Caco-2 (cell line): ENCODE results near the gene RNLS. TPM values are rescaled to one million over a fixed set of nuclear protein-coding genes. Genes with fewer than 3 reads are reported as not detected.

Experiments used
- BruUV-seq: library from RNA; stranded (reverse); fragments of 400-500 nt; replicated peaks from 2 replicates; lab custom pipeline; 2021; lab: Mats Ljungman, UMichigan
- CTCF ChIA-PET: fragments of 300-600 bp; sonication (Branson Sonifier 250); formaldehyde crosslinking; loops from one replicate; lab custom pipeline; 2022; ENCODE audit warnings: antibody characterized with exemption; lab: Charles Lee
- POLR2A ChIA-PET: fragments of 300-600 bp; sonication (Branson Sonifier 250); formaldehyde crosslinking; loops from one replicate; lab custom pipeline; 2022; ENCODE audit warnings: antibody characterized with exemption; lab: Charles Lee
- DNase-seq, 2 experiments: peaks; one replicate each; pipeline versions ENCODE4 v3.0.0 to v3.0.0-alpha.2; 2020 to 2022
- H3K27me3 ChIP-seq: replicated peaks from 2 replicates; pipeline ENCODE4 v1.6.0; 2011; ENCODE audit warnings: low read length; ENCODE audit not compliant: control insufficient read depth, insufficient read depth
- H3K36me3 ChIP-seq: 2 replicates; pipeline ENCODE4 v1.5.1; 2011; ENCODE audit warnings: low read length; ENCODE audit not compliant: control insufficient read depth, insufficient read depth
- H3K4me1 ChIP-seq: fragments of 250-450 bp; sonication (Bioruptor Pico); 2 replicates; pipeline ENCODE4 v1.5.1; 2020; ENCODE audit warnings: mild to moderate bottlenecking
- H3K4me3 ChIP-seq: 2 replicates; pipeline ENCODE4 v1.5.1; 2011; ENCODE audit warnings: low read depth, mild to moderate bottlenecking, control low read depth, low read length
- H3K9me3 ChIP-seq: fragments of 250-450 bp; sonication (Bioruptor Pico); 2 replicates; pipeline ENCODE4 v1.5.1; 2020; ENCODE audit warnings: mild to moderate bottlenecking, moderate library complexity
- H3K27ac Mint-ChIP-seq: one replicate; pipeline ENCODE4 v1.8.0; 2022; ENCODE audit warnings: mixed read lengths; ENCODE audit not compliant: unreplicated experiment
- H3K27me3 Mint-ChIP-seq: one replicate; pipeline ENCODE4 v1.8.0; 2022; ENCODE audit warnings: mixed read lengths; ENCODE audit not compliant: insufficient read depth, unreplicated experiment
- H3K36me3 Mint-ChIP-seq: one replicate; pipeline ENCODE4 v1.8.0; 2022; ENCODE audit warnings: mild to moderate bottlenecking, mixed read lengths; ENCODE audit not compliant: insufficient read depth, unreplicated experiment
- H3K4me1 Mint-ChIP-seq: one replicate; pipeline ENCODE4 v1.8.0; 2022; ENCODE audit warnings: low read depth, mixed read lengths; ENCODE audit not compliant: unreplicated experiment
- H3K4me3 Mint-ChIP-seq: one replicate; pipeline ENCODE4 v1.8.0; 2022; ENCODE audit warnings: mild to moderate bottlenecking, moderate library complexity, mixed read lengths; ENCODE audit not compliant: unreplicated experiment
- H3K9me3 Mint-ChIP-seq: one replicate; pipeline ENCODE4 v1.8.0; 2022; ENCODE audit warnings: mixed read lengths; ENCODE audit not compliant: unreplicated experiment
- CTCF ChIP-seq, 2 experiments: fragments of 200-600 bp in 1 of 2; IDR thresholded peaks; 1 replicate in 1 of 2; 2 replicates in 1 of 2; pipeline versions ENCODE4 v1.5.1 to v1.8.0; 2011 to 2022; ENCODE audit warnings: antibody characterized with exemption in 1 of 2, control low read depth in 1 of 2, inconsistent platforms in 1 of 2, low read depth in 1 of 2, low read length in 1 of 2, mild to moderate bottlenecking in 1 of 2, moderate library complexity in 1 of 2; ENCODE audit not compliant: insufficient read depth in 1 of 2, severe bottlenecking in 1 of 2, unreplicated experiment in 1 of 2
- intact Hi-C: fragments of 100-400 bp; cut with micrococcal nuclease; formaldehyde crosslinking; loops from one replicate; pipeline ENCODE4 v1.10.0; 2022; ENCODE audit not compliant: unreplicated experiment
- total RNA-seq: library from RNA; stranded (reverse); gene quantifications from 2 replicates; pipeline ENCODE4 v1.2.3, GENCODE V29; 2022

Gene RNLS
- total RNA-seq, 1 experiment from 2014 or later: 5.7 TPM

GRCh38 chr10:88395677-88396076, 187.4 kb downstream of the RNLS start:
- Histone ChIP-seq H3K4me3 (no peak overlapping the region), H3K9me3 (peaks cover 13% of the 10 kb centered on the region), H3K36me3 (no peaks in the 10 kb centered on the region), H3K4me1 (no peaks in the 10 kb centered on the region), H3K27me3 (no peaks in the 10 kb centered on the region)
- intact Hi-C loops: no loop called here
- Mint-ChIP-seq H3K9me3 (peaks cover 40% of the 10 kb centered on the region), H3K4me1 (no peaks in the 10 kb centered on the region), H3K27ac (no peak overlapping the region), H3K4me3 (no peak overlapping the region), H3K36me3 (no peaks in the 10 kb centered on the region), H3K27me3 (no peaks in the 10 kb centered on the region)
- no TSS peak for BruUV-seq
- ChIA-PET POLR2A (no interaction called here), CTCF (no interaction called here)
- no peak for DNase-seq
- TF ChIP-seq CTCF (IDR thresholded peaks at IDR 0.05; ENCODE audit: insufficient read depth in 1 of 2, low read depth in 1 of 2, low read length in 1 of 2, severe bottlenecking in 1 of 2, unreplicated experiment in 1 of 2): no peak

DNA sequence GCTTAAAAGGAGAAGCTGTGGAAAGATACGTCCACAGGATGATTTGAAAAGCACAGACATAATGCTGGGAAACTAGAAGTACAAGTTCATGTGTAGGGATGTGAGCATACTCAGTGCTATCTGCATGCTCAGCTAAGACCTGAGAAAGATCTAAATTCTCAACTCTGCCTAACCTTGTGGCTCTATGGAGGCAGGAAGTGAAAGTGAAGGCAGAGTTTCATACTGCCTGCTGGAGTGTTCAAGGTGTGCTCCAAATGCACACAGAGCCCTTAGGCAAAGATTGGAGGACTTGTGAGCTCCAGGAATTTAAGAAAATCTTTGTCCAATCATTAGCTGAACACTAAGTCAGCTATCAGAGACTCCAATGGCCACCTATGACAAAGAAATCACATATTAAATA, 190.9 kb downstream of the RNLS start:
- Mint-ChIP-seq H3K4me1 (no peaks in the 10 kb centered on the region), H3K27ac (no peak overlapping the region), H3K9me3 (peaks cover 23% of the 10 kb centered on the region), H3K36me3 (no peaks in the 10 kb centered on the region), H3K27me3 (no peaks in the 10 kb centered on the region), H3K4me3 (no peak overlapping the region)
- no peaks in the 10 kb centered on the region; the same call in 1 of the 2 replicates for H3K4me1 ChIP-seq
- intact Hi-C loops: no loop called here
- no TSS peak for BruUV-seq
- no peak for TF ChIP-seq CTCF (IDR thresholded peaks at IDR 0.05; ENCODE audit: insufficient read depth in 1 of 2, low read depth in 1 of 2, low read length in 1 of 2, severe bottlenecking in 1 of 2, unreplicated experiment in 1 of 2)
- H3K9me3 ChIP-seq: peaks cover 4% of the 10 kb centered on the region; the same call in 1 of the 2 replicates
- DNase-seq: no peak
- H3K27me3 ChIP-seq: no peaks in the 10 kb centered on the region
- POLR2A ChIA-PET: no interaction called here
- CTCF ChIA-PET: no interaction called here
- H3K4me3 ChIP-seq: no peak overlapping the region
- no peaks in the 10 kb centered on the region for H3K36me3 ChIP-seq

DNA sequence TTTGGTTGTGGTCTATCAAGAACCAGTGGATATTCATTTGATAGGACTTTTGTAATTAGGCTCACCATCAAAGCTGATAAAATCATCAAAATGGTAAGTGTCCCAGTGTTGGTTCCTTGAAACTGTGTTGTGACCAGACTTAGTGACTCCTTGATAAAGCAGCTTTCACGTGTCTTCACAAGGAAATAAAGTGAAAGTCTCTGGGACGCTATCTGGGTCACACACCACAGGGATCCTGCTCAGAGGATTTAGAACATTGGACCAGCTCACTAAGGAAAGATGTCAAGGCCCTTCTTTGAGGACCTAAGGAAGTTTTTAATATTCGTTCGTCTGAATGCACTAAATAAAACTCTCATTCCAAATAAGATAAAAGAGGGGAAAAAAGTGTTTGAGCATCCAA, 193.1 kb downstream of the RNLS start:
- CTCF ChIA-PET: interaction anchor here (0.6 to 1.3 kb wide), 9 partner anchors 37 to 528 kb away, joined by 3 to 9 read pairs (median 4); partner anchors contain the start of genes PTEN and RNLS
- intact Hi-C loops: no loop called here
- no peak for TF ChIP-seq CTCF (IDR thresholded peaks at IDR 0.05; ENCODE audit: insufficient read depth in 1 of 2, low read depth in 1 of 2, low read length in 1 of 2, severe bottlenecking in 1 of 2, unreplicated experiment in 1 of 2)
- Histone ChIP-seq H3K4me1 (peaks cover 20% of the 10 kb centered on the region), H3K9me3 (no peaks in the 10 kb centered on the region), H3K36me3 (no peaks in the 10 kb centered on the region), H3K4me3 (no peak overlapping the region), H3K27me3 (no peaks in the 10 kb centered on the region)
- POLR2A ChIA-PET: no interaction called here
- BruUV-seq: no TSS peak
- peaks cover 1% of the 10 kb centered on the region for H3K9me3 Mint-ChIP-seq
- H3K4me3 Mint-ChIP-seq: no peak overlapping the region
- no peak for DNase-seq
- no peaks in the 10 kb centered on the region for H3K4me1 Mint-ChIP-seq
- H3K36me3 Mint-ChIP-seq: no peaks in the 10 kb centered on the region
- no peaks in the 10 kb centered on the region for H3K27me3 Mint-ChIP-seq
- no peak overlapping the region for H3K27ac Mint-ChIP-seq
